ENCODE measurements around the gene GMPR.
A peak's percentile ranks its signal among the peaks of the same experiment; 100 is the strongest.

Gene GMPR

GRCh38 chr6:16236009-16236501 is 2.3 kb upstream of the GMPR start:
- TF ChIP-seq CTCF (IDR thresholded peaks at IDR 0.05; ENCODE audit: low read depth, low read length): no peak
- no peak for DNase-seq (ENCODE audit: extremely low read depth, low read depth)

- no peak for TF ChIP-seq CTCF (IDR thresholded peaks at IDR 0.05; ENCODE audit: low read depth, low read length)
- DNase-seq (ENCODE audit: extremely low read depth, low read depth): peak; percentile 40
Observed at GRCh38 chr6:16236631-16237199, 1.7 kb upstream of the GMPR start.

GRCh38 chr6:16237242-16237641 is 1.1 kb upstream of the GMPR start:
- TF ChIP-seq CTCF (IDR thresholded peaks at IDR 0.05; ENCODE audit: low read depth, low read length): no peak

GRCh38 chr6:16238963-16239797 is 793 bp downstream of the GMPR start:
- no peak for DNase-seq (ENCODE audit: extremely low read depth, low read depth)
- peak; percentile 31 for TF ChIP-seq CTCF (IDR thresholded peaks at IDR 0.05; ENCODE audit: low read depth, low read length)

More at GRCh38 chr6:16237242-16237641, 1.1 kb upstream of the GMPR start:
- DNase-seq (ENCODE audit: extremely low read depth, low read depth): no peak

- DNase-seq (ENCODE audit: extremely low read depth, low read depth): no peak
- TF ChIP-seq CTCF (IDR thresholded peaks at IDR 0.05; ENCODE audit: low read depth, low read length): no peak
Observed at GRCh38 chr6:16239798-16240123, 1.4 kb downstream of the GMPR start.

- no peak for TF ChIP-seq CTCF (IDR thresholded peaks at IDR 0.05; ENCODE audit: low read depth, low read length)
Observed at GRCh38 chr6:16240589-16241320, 2.4 kb downstream of the GMPR start.

GRCh38 chr6:16241321-16241689 is 2.9 kb downstream of the GMPR start:
- no peak for DNase-seq (ENCODE audit: extremely low read depth, low read depth)

More at GRCh38 chr6:16240589-16241320, 2.4 kb downstream of the GMPR start:
- DNase-seq (ENCODE audit: extremely low read depth, low read depth): no peak

More at GRCh38 chr6:16241321-16241689, 2.9 kb downstream of the GMPR start:
- no peak for TF ChIP-seq CTCF (IDR thresholded peaks at IDR 0.05; ENCODE audit: low read depth, low read length)
